ENCODE data around the gene UBE2K.
"Not testable (repeated sequence)": the region's sequence is repeated elsewhere in the genome, so short reads cannot be mapped to it uniquely, and the experiment has no call there.

- TF ChIP-seq POLR2A, CTCF (IDR thresholded peaks at IDR 0.05): not testable (repeated sequence)
Measured at GRCh38 chr4:39813033-39813432, 115.1 kb downstream of the UBE2K start.
